K562 (cell line): ENCODE data around the gene TESK2. TPM values are rescaled to one million over a fixed set of nuclear protein-coding genes. Genes with fewer than 3 reads are reported as not detected.

Experiments
- CEBPB ChIP-seq: fragments of 450-650 bp; IDR thresholded peaks from 2 replicates; pipeline ENCODE4 v1.6.1; 2016; ENCODE audit warnings: missing genetic modification characterization, missing compliant biosample characterization
- CREB3L1 ChIP-seq: fragments of 450-650 bp; IDR thresholded peaks from 2 replicates; pipeline ENCODE4 v1.6.1; 2014; ENCODE audit warnings: low read depth, mild to moderate bottlenecking, moderate library complexity, borderline replicate concordance
- FOSL1 ChIP-seq: fragments of 200-800 bp; sonication (Bioruptor generic); conservative IDR thresholded peaks from 2 replicates; pipeline ENCODE4 v1.6.1; 2016; ENCODE audit warnings: missing genetic modification characterization, missing compliant biosample characterization
- FOXA3 ChIP-seq, 2 experiments: fragments of 450-650 bp in 1 of 2; sonication (generic) in 1 of 2; formaldehyde crosslinking; IDR thresholded peaks in 1 of 2; conservative IDR thresholded peaks in 1 of 2; 2 replicates each; pipeline versions ENCODE4 v1.4.0 to v1.8.0; 2020 to 2022; ENCODE audit warnings: mild to moderate bottlenecking in 2 of 2, missing genetic modification reagents in 1 of 2
- ILK ChIP-seq: fragments of 450-650 bp; IDR thresholded peaks from 2 replicates; pipeline ENCODE4 v1.6.1; 2016; ENCODE audit warnings: missing genetic modification characterization, low read depth, mild to moderate bottlenecking, missing compliant biosample characterization, moderate library complexity, borderline replicate concordance
- MLX ChIP-seq, 2 experiments: fragments of 450-650 bp in 1 of 2; sonication (generic) in 1 of 2; formaldehyde crosslinking; conservative IDR thresholded peaks; 2 replicates each; pipeline versions ENCODE4 v1.4.0 to v1.8.1; 2020 to 2022; ENCODE audit warnings: mild to moderate bottlenecking in 1 of 2, missing genetic modification reagents in 1 of 2
- RNF2 ChIP-seq: sonication (generic); IDR thresholded peaks from 2 replicates; pipeline ENCODE4 v1.6.1; 2016
- SMARCB1 ChIP-seq: IDR thresholded peaks from 2 replicates; pipeline ENCODE4 v1.6.1; 2011; ENCODE audit warnings: improper control_type of control experiment, low read depth; ENCODE audit not compliant: insufficient read length
- SMARCE1 ChIP-seq: fragments of 450-650 bp; IDR thresholded peaks from 2 replicates; pipeline ENCODE4 v1.7.1; 2016; ENCODE audit warnings: mild to moderate bottlenecking
- TRIM24 ChIP-seq, 2 experiments: fragments of 450-650 bp; IDR thresholded peaks; 2 replicates each; pipeline ENCODE4 v1.6.1; 2016
- ZNF124 ChIP-seq: sonication (generic); formaldehyde crosslinking; IDR thresholded peaks from 2 replicates; pipeline ENCODE4 v1.8.1; 2022; ENCODE audit warnings: missing genetic modification reagents
- ZNF318 ChIP-seq, 2 experiments: fragments of 450-650 bp; IDR thresholded peaks; 2 replicates each; pipeline ENCODE4 v1.6.1; 2016; ENCODE audit warnings: mild to moderate bottlenecking in 2 of 2, borderline replicate concordance in 1 of 2, low read depth in 1 of 2, moderate library complexity in 1 of 2
- ZNF398 ChIP-seq: fragments of 250-450 bp; sonication (Bioruptor Pico); IDR thresholded peaks from 2 replicates; pipeline ENCODE4 v1.8.0; 2021; ENCODE audit warnings: moderate library complexity, mild to moderate bottlenecking, inconsistent platforms
- polyA plus RNA-seq, 8 experiments: library from polyadenylated mRNA; depleted of rRNA in 4 of 8; stranded (reverse) in 5 of 8; unstranded in 3 of 8; fragments of >200 nt; fragmentation: Nextera tagmentation in 2 of 8; fragmentation: Illumina TruSeq in 1 of 8; extraction: Ambion mirVana in 2 of 8; extraction: Trizol in 1 of 8; gene quantifications; 2 replicates each; pipeline versions ENCODE4 v1.2.1 to v1.2.3, GENCODE V29; 2011 to 2014; ENCODE audit warnings: inconsistent platforms in 1 of 8, missing spikeins in 1 of 8
- total RNA-seq, 7 experiments: library from RNA; depleted of rRNA in 6 of 7; stranded (reverse); fragments of >200 nt in 6 of 7; fragmentation: Illumina TruSeq in 2 of 7; extraction: Trizol in 2 of 7; gene quantifications; 2 replicates each; pipeline versions ENCODE4 v1.2.1 to v1.2.3, GENCODE V29; 2011 to 2021; ENCODE audit warnings: low replicate concordance in 1 of 7

TESK2 gene
- total and polyA plus RNA-seq, 9 of the 15 experiments (the other 6 are each of a cell fraction or from before 2014, with no cell fraction given), result 1.6 to 5.3 (median 3.7) TPM

- TF ChIP-seq CREB3L1 (no peak), TRIM24 (IDR thresholded peaks at IDR 0.05) (peak; percentile 77 to 80), FOXA3 (CRISPR knock-in tag; conservative IDR thresholded peaks at IDR 0.05 in 1 of 2, IDR thresholded peaks at IDR 0.05 in 1 of 2) (no peak), SMARCB1 (no peak), ZNF124 (no peak), SMARCE1 (no peak), ILK (tag) (peak; percentile 67; the same call in 1 of the 2 replicates), ZNF318 (IDR thresholded peaks at IDR 0.05; ENCODE audit: borderline replicate concordance in 1 of 2, low read depth in 1 of 2) (no peak), CEBPB (peak; percentile 85), ZNF398 (no peak), RNF2 (no peak), MLX (CRISPR knock-in tag; conservative IDR thresholded peaks at IDR 0.05) (no peak), FOSL1 (tag) (no peak)
These were observed 46.3 kb downstream of the TESK2 start (continued) for GRCh38 chr1:45444609-45445131.
